Smooth muscle cell (in vitro differentiated cells): ENCODE results near the gene EVC2. TPM values are rescaled to one million over a fixed set of nuclear protein-coding genes. Genes with fewer than 3 reads are reported as not detected.

Source experiments
- DNase-seq: peaks from one replicate; lab custom pipeline; 2025; ENCODE audit not compliant: unreplicated experiment; lab: John Stamatoyannopoulos, UW
- H2AFZ ChIP-seq: fragments of 200-600 bp; sonication (generic); 2 replicates; pipeline ENCODE4 v1.6.0; 2016; ENCODE audit warnings: antibody characterized with exemption, low read depth, mild to moderate bottlenecking
- H3F3A ChIP-seq: fragments of 200-600 bp; sonication (generic); 2 replicates; pipeline ENCODE4 v1.6.0; 2017; ENCODE audit warnings: antibody characterized with exemption, low read depth
- H3K27ac ChIP-seq: fragments of 200-600 bp; sonication (generic); 2 replicates; pipeline ENCODE4 v1.5.1; 2016; ENCODE audit warnings: low read depth, mild to moderate bottlenecking
- H3K27me3 ChIP-seq: fragments of 200-600 bp; sonication (generic); 2 replicates; pipeline ENCODE4 v1.6.1; 2016; ENCODE audit warnings: low read depth, mild to moderate bottlenecking
- H3K36me3 ChIP-seq: fragments of 200-600 bp; sonication (generic); 2 replicates; pipeline ENCODE4 v1.5.1; 2016; ENCODE audit warnings: low read depth
- H3K4me1 ChIP-seq: fragments of 200-600 bp; sonication (generic); 2 replicates; pipeline ENCODE4 v1.5.1; 2016; ENCODE audit warnings: low read depth
- H3K4me2 ChIP-seq: fragments of 200-600 bp; sonication (generic); 2 replicates; pipeline ENCODE4 v1.6.0; 2016; ENCODE audit warnings: mild to moderate bottlenecking
- H3K4me3 ChIP-seq: fragments of 200-600 bp; sonication (generic); 2 replicates; pipeline ENCODE4 v1.5.1; 2016; ENCODE audit warnings: mild to moderate bottlenecking
- H3K79me2 ChIP-seq: fragments of 200-600 bp; sonication (generic); 2 replicates; pipeline ENCODE4 v1.6.0; 2016; ENCODE audit warnings: low read depth, mild to moderate bottlenecking
- H3K9ac ChIP-seq: fragments of 200-600 bp; sonication (generic); 2 replicates; pipeline ENCODE4 v1.6.0; 2016; ENCODE audit warnings: low read depth
- H3K9me3 ChIP-seq: fragments of 200-600 bp; sonication (generic); replicated peaks from 2 replicates; pipeline ENCODE4 v1.5.1; 2016; ENCODE audit warnings: low read depth
- H4K20me1 ChIP-seq: fragments of 200-600 bp; sonication (generic); 2 replicates; pipeline ENCODE4 v1.6.0; 2016; ENCODE audit warnings: low read depth
- CTCF ChIP-seq: fragments of 200-600 bp; sonication (generic); IDR thresholded peaks from 2 replicates; pipeline ENCODE4 v1.5.1; 2017; ENCODE audit warnings: borderline replicate concordance, mild to moderate bottlenecking, antibody characterized with exemption; ENCODE audit not compliant: insufficient read depth, poor library complexity, severe bottlenecking
- WGBS: methylation state at CpG from one replicate; pipeline ENCODE4 v1.1.7; 2016; ENCODE audit warnings: low lambda C conversion rate; 5-methylcytosine and 5-hydroxymethylcytosine counted together
- polyA plus RNA-seq: library from polyadenylated mRNA; unstranded; fragments of >200 nt; fragmentation: Nextera tagmentation; extraction: Ambion mirVana; gene quantifications from 2 replicates; pipeline ENCODE4 v1.2.1, GENCODE V29; 2016
- total RNA-seq: library from RNA; depleted of rRNA; stranded (reverse); fragments of >200 nt; gene quantifications from 2 replicates; pipeline ENCODE4 v1.2.3, GENCODE V29; 2014

The EVC2 gene
- total and polyA plus RNA-seq, 2 experiments from 2014 or later: 6.9 to 7.9 TPM

GRCh38 chr4:5724377-5724776 lies 16.0 kb upstream of the EVC2 start:
- H3K4me3 ChIP-seq: no peak overlapping the region
- no peak overlapping the region for H2AFZ ChIP-seq
- no peaks in the 10 kb centered on the region for H3F3A ChIP-seq
- no peaks in the 10 kb centered on the region for H3K27me3 ChIP-seq
- H4K20me1 ChIP-seq: peaks cover 66% of the 10 kb centered on the region
- DNase-seq: no peak
- H3K9ac ChIP-seq: no peak overlapping the region
- H3K4me2 ChIP-seq: no peak overlapping the region
- H3K4me1 ChIP-seq: no peaks in the 10 kb centered on the region
- H3K36me3 ChIP-seq: peaks cover 6% of the 10 kb centered on the region
- no peaks in the 10 kb centered on the region for H3K9me3 ChIP-seq
- H3K79me2 ChIP-seq: peaks cover 31% of the 10 kb centered on the region
- 80% methylated on average over 7 of the region's 7 CpGs for WGBS
- no peak for TF ChIP-seq CTCF
- no peak overlapping the region for H3K27ac ChIP-seq

GRCh38 chr4:5722328-5722727 lies 14.0 kb upstream of the EVC2 start:
- TF ChIP-seq CTCF: no peak
- Histone ChIP-seq H3K4me3 (no peak overlapping the region), H3K27ac (peak overlapping the region; percentile 1), H3K9me3 (no peaks in the 10 kb centered on the region), H3K27me3 (no peaks in the 10 kb centered on the region), H4K20me1 (peaks cover 77% of the 10 kb centered on the region), H3K9ac (no peak overlapping the region), H3K4me2 (no peak overlapping the region), H3K36me3 (peaks cover 4% of the 10 kb centered on the region), H2AFZ (no peak overlapping the region), H3F3A (no peaks in the 10 kb centered on the region), H3K4me1 (no peaks in the 10 kb centered on the region), H3K79me2 (peaks cover 47% of the 10 kb centered on the region)
- no peak for DNase-seq
- 55% methylated on average over 4 of the region's 4 CpGs for WGBS

DNA sequence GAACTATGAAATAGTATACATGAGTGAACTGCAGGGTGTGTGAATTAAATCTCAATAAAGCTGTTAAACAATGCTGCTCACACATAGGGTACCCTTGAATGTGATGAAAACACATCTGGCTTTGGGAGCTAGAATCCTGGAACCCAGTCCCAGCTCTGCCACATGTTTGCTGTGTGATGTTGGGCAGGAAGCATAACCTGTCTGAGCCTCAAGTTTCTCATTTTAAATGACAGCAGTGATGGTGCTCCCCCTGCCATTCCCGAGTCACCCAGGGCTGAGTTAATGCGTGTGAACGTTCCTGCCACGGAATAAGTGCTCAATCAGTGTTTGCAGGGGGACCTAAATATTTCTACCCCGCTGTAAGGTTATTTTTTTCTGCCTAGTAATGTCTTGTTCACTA lies 13.6 kb upstream of the EVC2 start:
- no peak for DNase-seq
- H3F3A ChIP-seq: no peaks in the 10 kb centered on the region
- no peaks in the 10 kb centered on the region for H3K9me3 ChIP-seq
- H4K20me1 ChIP-seq: peaks cover 81% of the 10 kb centered on the region
- no peak overlapping the region for H3K4me3 ChIP-seq
- H2AFZ ChIP-seq: no peak overlapping the region
- WGBS: 88% methylated on average over 5 of the region's 5 CpGs
- H3K9ac ChIP-seq: no peak overlapping the region
- H3K4me2 ChIP-seq: no peak overlapping the region
- H3K27ac ChIP-seq: peak overlapping the region; percentile 1
- H3K4me1 ChIP-seq: no peaks in the 10 kb centered on the region
- TF ChIP-seq CTCF: no peak
- no peaks in the 10 kb centered on the region for H3K27me3 ChIP-seq
- H3K79me2 ChIP-seq: peaks cover 51% of the 10 kb centered on the region
- peaks cover 4% of the 10 kb centered on the region for H3K36me3 ChIP-seq

DNA sequence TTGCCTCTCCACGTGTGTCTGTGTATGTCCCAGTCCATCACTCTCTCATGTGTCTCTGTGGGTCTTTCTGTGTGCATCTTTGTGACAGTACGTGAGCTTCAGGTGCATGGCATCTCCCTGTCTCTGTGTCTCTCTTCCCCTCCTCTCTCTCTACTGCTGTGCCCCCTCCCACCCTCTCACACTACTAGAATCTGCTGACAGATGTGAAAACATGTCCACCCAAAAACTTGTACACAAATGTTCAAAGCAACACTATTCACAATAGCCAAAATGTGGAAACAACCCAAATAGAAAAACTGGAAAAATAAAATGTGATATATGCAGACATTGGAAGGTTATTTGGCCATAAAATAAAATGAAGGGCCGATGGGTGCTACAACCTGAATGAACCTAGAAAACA lies 12.6 kb upstream of the EVC2 start:
- H3K4me3 ChIP-seq: no peak overlapping the region
- no peaks in the 10 kb centered on the region for H3F3A ChIP-seq
- peaks cover 57% of the 10 kb centered on the region for H3K79me2 ChIP-seq
- no peak for DNase-seq
- peaks cover 4% of the 10 kb centered on the region for H3K36me3 ChIP-seq
- WGBS: 89% methylated on average over 3 of the region's 3 CpGs
- H3K4me1 ChIP-seq: no peaks in the 10 kb centered on the region
- H3K9me3 ChIP-seq: no peaks in the 10 kb centered on the region
- H3K9ac ChIP-seq: no peak overlapping the region
- no peak overlapping the region for H3K27ac ChIP-seq
- no peaks in the 10 kb centered on the region for H3K27me3 ChIP-seq
- H2AFZ ChIP-seq: no peak overlapping the region
- no peak for TF ChIP-seq CTCF
- H3K4me2 ChIP-seq: no peak overlapping the region
- peaks cover 90% of the 10 kb centered on the region for H4K20me1 ChIP-seq
